GM13976 (cell line): ENCODE measurements around the gene ZC3H7B.

Experiments
- DNase-seq: peaks from one replicate; pipeline ENCODE4 v3.0.0; 2012; ENCODE audit warnings: low spot score
- CTCF ChIP-seq: IDR thresholded peaks from 2 replicates; pipeline ENCODE4 v1.5.1; 2012; ENCODE audit warnings: borderline replicate concordance, mild to moderate bottlenecking; ENCODE audit not compliant: insufficient read depth; ENCODE audit errors: extremely low read depth, missing control alignments, control extremely low read depth
- in situ Hi-C: fragments of 300-500 bp; cut with MboI; formaldehyde crosslinking; loops from one replicate; pipeline ENCODE4 v1.12.0; 2022; ENCODE audit warnings: low sequenced_read_pairs, mixed read lengths, inconsistent platforms; ENCODE audit not compliant: unreplicated experiment

The ZC3H7B gene

GRCh38 chr22:41380993-41381328 lies 79.6 kb downstream of the ZC3H7B start:
- no peak for TF ChIP-seq CTCF
- no peak for DNase-seq
- in situ Hi-C loops, result no loop called here

GRCh38 chr22:41381329-41382097 lies 80.2 kb downstream of the ZC3H7B start, which contains the start of gene TEF:
TSS of gene TEF (plus strand) at chr22:41381942. CDS start at chr22:41382045, 103 bp downstream.
- TF ChIP-seq CTCF, result no peak
- in situ Hi-C loops, result no loop called here
- peak; percentile 99 for DNase-seq

GRCh38 chr22:41382098-41382578 lies 80.8 kb downstream of the ZC3H7B start:
- DNase-seq, result peak; percentile 90
- in situ Hi-C loops, result no loop called here
- no peak for TF ChIP-seq CTCF

GRCh38 chr22:41382610-41383009 lies 81.3 kb downstream of the ZC3H7B start:
- no peak for TF ChIP-seq CTCF
- DNase-seq, result no peak
- in situ Hi-C loops, result no loop called here

GRCh38 chr22:41383085-41383484 lies 81.8 kb downstream of the ZC3H7B start:
- in situ Hi-C loops, result no loop called here

GRCh38 chr22:41384128-41384527 lies 82.8 kb downstream of the ZC3H7B start:
- TF ChIP-seq CTCF, result no peak
- in situ Hi-C loops, result no loop called here
- no peak for DNase-seq

More at GRCh38 chr22:41383085-41383484, 81.8 kb downstream of the ZC3H7B start:
- TF ChIP-seq CTCF, result no peak
- DNase-seq, result no peak
